ENCODE measurements around the gene LACTB. TPM values are rescaled to one million over a fixed set of nuclear protein-coding genes. Genes with fewer than 3 reads are reported as not detected.

LACTB gene
- total and polyA plus RNA-seq, 12 donors, result 11.6 to 32.2 (median 24.3) TPM

- DNase-seq, result peak; percentile 29 to 36
- peak overlapping the region in 6 of 10 donors; percentile 8 to 64 (median 27) for H3K27ac ChIP-seq
- H3K9me3 ChIP-seq, result no peaks in the 10 kb centered on the region
- intact Hi-C loops (cut with DNase I), result no loop called here
- no peaks in the 10 kb centered on the region for H3K36me3 ChIP-seq
- no peak overlapping the region for H3K4me3 ChIP-seq
- no peaks in the 10 kb centered on the region for H3K27me3 ChIP-seq
- ATAC-seq, result peak; percentile 63 to 81 (median 68)
- peaks cover 0 to 35% (median 13%) of the 10 kb centered on the region in 9 donors for H3K4me1 ChIP-seq
- 54 to 60% methylated on average over 12 of the region's 12 CpGs for WGBS, 2 donors
- TF ChIP-seq CTCF (IDR thresholded peaks at IDR 0.05), result no peak
Measured at GRCh38 chr15:63083044-63083443, 38.6 kb upstream of the LACTB start.

GRCh38 chr15:63083541-63083940 is 38.1 kb upstream of the LACTB start:
- Histone ChIP-seq H3K27ac (peak overlapping the region in 6 of 10 donors; percentile 8 to 64 (median 27)), H3K36me3 (no peaks in the 10 kb centered on the region), H3K27me3 (no peaks in the 10 kb centered on the region), H3K9me3 (no peaks in the 10 kb centered on the region), H3K4me3 (no peak overlapping the region), H3K4me1 (peaks cover 0 to 39% (median 17%) of the 10 kb centered on the region in 9 donors)
- DNase-seq (no peak), ATAC-seq (peak in 1 of 8 donors; percentile 15)
- intact Hi-C loops (cut with DNase I), result no loop called here
- TF ChIP-seq CTCF (IDR thresholded peaks at IDR 0.05), result no peak
- WGBS, 2 donors, result 82 to 84% methylated on average over 11 of the region's 11 CpGs

GRCh38 chr15:63084806-63085205 is 36.9 kb upstream of the LACTB start:
- 94 to 98% methylated on average over 1 of the region's 1 CpG for WGBS, 2 donors
- H3K27ac ChIP-seq, result no peak overlapping the region
- no peaks in the 10 kb centered on the region for H3K36me3 ChIP-seq
- no peaks in the 10 kb centered on the region for H3K27me3 ChIP-seq
- DNase-seq, result no peak
- H3K4me1 ChIP-seq, result peaks cover 8 to 48% (median 30%) of the 10 kb centered on the region in 9 donors
- no peak overlapping the region for H3K4me3 ChIP-seq
- no peaks in the 10 kb centered on the region for H3K9me3 ChIP-seq
- intact Hi-C loops (cut with DNase I), result no loop called here
- no peak for TF ChIP-seq CTCF (IDR thresholded peaks at IDR 0.05)
- ATAC-seq, result no peak

GRCh38 chr15:63085289-63085688 is 36.4 kb upstream of the LACTB start:
- H3K36me3 ChIP-seq, result no peaks in the 10 kb centered on the region
- no peaks in the 10 kb centered on the region for H3K9me3 ChIP-seq
- intact Hi-C loops (cut with DNase I), result no loop called here
- TF ChIP-seq CTCF (IDR thresholded peaks at IDR 0.05), result no peak
- no peak for ATAC-seq
- peaks cover 8 to 50% (median 30%) of the 10 kb centered on the region in 9 donors for H3K4me1 ChIP-seq
- H3K27ac ChIP-seq, result no peak overlapping the region
- H3K4me3 ChIP-seq, result no peak overlapping the region
- DNase-seq, result no peak
- WGBS, 2 donors, result 91 to 92% methylated on average over 4 of the region's 4 CpGs
- H3K27me3 ChIP-seq, result no peaks in the 10 kb centered on the region
